ENCODE measurements around the gene SYTL3. TPM values are rescaled to one million over a fixed set of nuclear protein-coding genes. Genes with fewer than 3 reads are reported as not detected.

SYTL3 gene
- total and polyA plus RNA-seq, 2 of the 8 experiments (the other 6 are each of a cell fraction or from before 2014, with no cell fraction given), result 0.27 to 0.99 TPM

DNA sequence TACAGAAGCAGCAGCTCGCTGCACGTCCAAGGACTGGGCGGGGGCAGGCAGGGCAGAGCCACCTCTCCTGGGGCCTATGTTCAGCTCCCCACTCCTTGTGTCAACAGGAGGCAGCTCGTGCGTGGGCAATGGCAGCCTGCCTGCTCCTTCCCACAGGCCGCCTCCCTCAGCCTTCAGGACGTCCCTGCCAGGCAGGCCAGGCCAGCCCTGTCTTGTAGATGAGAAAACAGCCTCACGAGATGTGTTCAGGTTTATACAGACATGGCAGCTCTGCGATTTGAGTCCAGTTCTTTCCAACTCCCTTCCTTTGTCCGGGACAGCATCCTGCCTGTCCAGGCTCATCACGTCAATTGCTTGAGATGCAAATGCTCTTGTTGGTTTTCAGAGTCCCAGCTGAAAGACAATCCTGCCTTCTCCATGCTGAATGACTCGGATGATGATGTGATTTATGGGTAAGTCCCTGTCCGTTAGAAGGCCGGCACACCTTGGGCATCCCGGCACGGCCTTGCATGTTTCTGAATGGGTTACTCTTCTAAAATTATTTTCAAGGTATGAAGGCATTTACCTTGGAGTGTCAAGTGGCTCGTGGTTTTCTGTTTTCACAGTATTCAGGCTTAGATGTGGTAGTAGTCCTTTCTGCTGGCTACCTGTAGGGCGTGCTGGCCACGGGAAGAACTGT is 18.8 kb upstream of the SYTL3 start:
- H3K36me3 ChIP-seq (ENCODE audit: control insufficient read depth in 2 of 4, insufficient read depth in 4 of 4, low read length in 3 of 4), result peaks cover 2 to 45% (median 27%) of the 10 kb centered on the region in 4 experiments; a peak in 7 of 8 replicates
- H3K79me1 ChIP-seq (ENCODE audit: low read depth, low read length), result peaks cover 2% of the 10 kb centered on the region
- H3K9me3 ChIP-seq (ENCODE audit: insufficient read depth in 2 of 2, low read depth in 1 of 2, low read length in 1 of 2), result no peaks in the 10 kb centered on the region
- H4K91ac ChIP-seq (replicated peaks; ENCODE audit: insufficient read length, low read length), result no peak overlapping the region
- H3K4me2 ChIP-seq (ENCODE audit: insufficient read depth in 1 of 2, low read depth in 2 of 2, low read length in 2 of 2), result no peak overlapping the region
- H2BK15ac ChIP-seq (ENCODE audit: low read length), result no peak overlapping the region
- H3K27ac ChIP-seq (ENCODE audit: low read depth, low read length), result no peak overlapping the region
- 89% methylated on average over 17 of the region's 19 CpGs; no CpG with 5 or more reads in 1 of the 2 experiments for WGBS, 2 experiments (ENCODE audit: extremely low coverage in 1 of 2, insufficient coverage in 1 of 2, insufficient read length in 1 of 2, insufficient replicate concordance in 2 of 2, low coverage in 1 of 2, low lambda C conversion rate in 2 of 2, missing lambda C conversion rate in 1 of 2)
- peaks cover 0 to 7% (median 0%) of the 10 kb centered on the region in 4 experiments; a peak in 3 of 7 replicates for H3K4me1 ChIP-seq (replicated peaks in 1 of 4; ENCODE audit: control insufficient read depth in 3 of 4, insufficient read depth in 4 of 4, low read length in 3 of 4)
- H2AK5ac ChIP-seq (ENCODE audit: low read depth, low read length), result no peak overlapping the region
- no peak overlapping the region for H3K4ac ChIP-seq (replicated peaks; ENCODE audit: insufficient read length, low read depth, low read length)
- peaks cover 0 to 12% of the 10 kb centered on the region in 2 experiments for H4K20me1 ChIP-seq (replicated peaks in 1 of 2; ENCODE audit: control insufficient read depth in 1 of 2, insufficient read depth in 2 of 2, low read length in 2 of 2)
- no peak overlapping the region for H4K5ac ChIP-seq (ENCODE audit: insufficient read length, low read depth, low read length)
- no peak overlapping the region for H2AFZ ChIP-seq (ENCODE audit: low read length)
- no peak overlapping the region for H3K14ac ChIP-seq (ENCODE audit: insufficient read length)
- H2BK5ac ChIP-seq (ENCODE audit: low read depth, low read length), result no peak overlapping the region
- no peak overlapping the region for H2BK120ac ChIP-seq (replicated peaks; ENCODE audit: low read depth, low read length)
- FAIRE-seq (no peak), DNase-seq (ENCODE audit: low read depth in 1 of 2, low spot score in 2 of 2) (no peak)
- H3K9ac ChIP-seq (replicated peaks in 1 of 4; ENCODE audit: extremely low read depth in 1 of 4, low read depth in 3 of 4, low read length in 3 of 4), result no peak overlapping the region
- no peaks in the 10 kb centered on the region for H3K79me2 ChIP-seq (ENCODE audit: control insufficient read depth in 1 of 2, insufficient read depth in 2 of 2, low read length in 2 of 2)
- H3K56ac ChIP-seq (replicated peaks; ENCODE audit: insufficient read length, low read depth, low read length), result no peak overlapping the region
- no peak overlapping the region for H4K8ac ChIP-seq (ENCODE audit: extremely low read depth, insufficient read depth, low read length)
- H2BK12ac ChIP-seq (ENCODE audit: low read depth, low read length), result no peak overlapping the region
- ChIA-PET CTCF (ENCODE audit: partially characterized antibody) (interaction anchor here (0.6 to 3.1 kb wide), 11 partner anchors 8 to 425 kb away, joined by 3 to 10 read pairs (median 4); no protein-coding TSS in a partner anchor), POLR2A (ENCODE audit: partially characterized antibody) (interaction anchor here (0.5 to 2.0 kb wide), 5 partner anchors 9 to 242 kb away, joined by 3 to 6 read pairs (median 3); partner anchors contain the start of gene DYNLT1)
- H3K23me2 ChIP-seq (ENCODE audit: low read depth, low read length), result peaks cover 6% of the 10 kb centered on the region; the same call in 1 of the 2 replicates
- no peak overlapping the region for H2BK20ac ChIP-seq (ENCODE audit: low read length)
- H3K23ac ChIP-seq (ENCODE audit: insufficient read length), result no peak overlapping the region
- no peak overlapping the region for H3K4me3 ChIP-seq (ENCODE audit: extremely low read depth in 1 of 4, insufficient read depth in 2 of 4, low read depth in 3 of 4, low read length in 4 of 4)
- no peaks in the 10 kb centered on the region for H3K27me3 ChIP-seq (replicated peaks in 1 of 4; ENCODE audit: control insufficient read depth in 3 of 4, extremely low read depth in 1 of 4, insufficient read depth in 3 of 4, low read length in 3 of 4)
- no peak overlapping the region for H3K18ac ChIP-seq (ENCODE audit: extremely low read depth, low read length)
- TF ChIP-seq, protein P1, sequence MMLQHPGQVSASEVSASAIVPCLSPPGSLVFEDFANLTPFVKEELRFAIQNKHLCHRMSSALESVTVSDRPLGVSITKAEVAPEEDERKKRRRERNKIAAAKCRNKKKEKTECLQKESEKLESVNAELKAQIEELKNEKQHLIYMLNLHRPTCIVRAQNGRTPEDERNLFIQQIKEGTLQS (IDR thresholded peaks at IDR 0.05; ENCODE audit: insufficient read depth, low read depth, low read length), result no peak
- TF ChIP-seq RAD21 (IDR thresholded peaks at IDR 0.05 in 1 of 2, conservative IDR thresholded peaks at IDR 0.05 in 1 of 2; ENCODE audit: low read depth in 2 of 2, low read length in 2 of 2) (no peak), EGR1 (IDR thresholded peaks at IDR 0.05; ENCODE audit: borderline replicate concordance, low read depth, low read length) (no peak), CEBPB (IDR thresholded peaks at IDR 0.05; ENCODE audit: low read depth, low read length) (no peak), PHF8 (conservative IDR thresholded peaks at IDR 0.05; ENCODE audit: low read depth, low read length) (no peak)
- TF ChIP-seq, protein P2, sequence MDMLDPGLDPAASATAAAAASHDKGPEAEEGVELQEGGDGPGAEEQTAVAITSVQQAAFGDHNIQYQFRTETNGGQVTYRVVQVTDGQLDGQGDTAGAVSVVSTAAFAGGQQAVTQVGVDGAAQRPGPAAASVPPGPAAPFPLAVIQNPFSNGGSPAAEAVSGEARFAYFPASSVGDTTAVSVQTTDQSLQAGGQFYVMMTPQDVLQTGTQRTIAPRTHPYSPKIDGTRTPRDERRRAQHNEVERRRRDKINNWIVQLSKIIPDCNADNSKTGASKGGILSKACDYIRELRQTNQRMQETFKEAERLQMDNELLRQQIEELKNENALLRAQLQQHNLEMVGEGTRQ (IDR thresholded peaks at IDR 0.05; ENCODE audit: low read length), result no peak
- TF ChIP-seq, protein P3, sequence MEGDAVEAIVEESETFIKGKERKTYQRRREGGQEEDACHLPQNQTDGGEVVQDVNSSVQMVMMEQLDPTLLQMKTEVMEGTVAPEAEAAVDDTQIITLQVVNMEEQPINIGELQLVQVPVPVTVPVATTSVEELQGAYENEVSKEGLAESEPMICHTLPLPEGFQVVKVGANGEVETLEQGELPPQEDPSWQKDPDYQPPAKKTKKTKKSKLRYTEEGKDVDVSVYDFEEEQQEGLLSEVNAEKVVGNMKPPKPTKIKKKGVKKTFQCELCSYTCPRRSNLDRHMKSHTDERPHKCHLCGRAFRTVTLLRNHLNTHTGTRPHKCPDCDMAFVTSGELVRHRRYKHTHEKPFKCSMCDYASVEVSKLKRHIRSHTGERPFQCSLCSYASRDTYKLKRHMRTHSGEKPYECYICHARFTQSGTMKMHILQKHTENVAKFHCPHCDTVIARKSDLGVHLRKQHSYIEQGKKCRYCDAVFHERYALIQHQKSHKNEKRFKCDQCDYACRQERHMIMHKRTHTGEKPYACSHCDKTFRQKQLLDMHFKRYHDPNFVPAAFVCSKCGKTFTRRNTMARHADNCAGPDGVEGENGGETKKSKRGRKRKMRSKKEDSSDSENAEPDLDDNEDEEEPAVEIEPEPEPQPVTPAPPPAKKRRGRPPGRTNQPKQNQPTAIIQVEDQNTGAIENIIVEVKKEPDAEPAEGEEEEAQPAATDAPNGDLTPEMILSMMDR (IDR thresholded peaks at IDR 0.05; ENCODE audit: control extremely low read depth in 1 of 3, insufficient read depth in 1 of 3, low read depth in 1 of 3, low read length in 3 of 3), result no peak
